HG03103 (cell line): Measurements from ENCODE around the gene SPON1.
"Not testable (repeated sequence)": the region's sequence is repeated elsewhere in the genome, so short reads cannot be mapped to it uniquely, and the experiment has no call there.

Experiments used
- ATAC-seq: cut with Tn5 transposase; IDR thresholded peaks from one replicate; pipeline ENCODE4 v1.9.1; 2021; ENCODE audit warnings: low read depth; ENCODE audit not compliant: unreplicated experiment

SPON1 gene

GRCh38 chr11:14075118-14076078, 112.9 kb downstream of the SPON1 start:
- no peak for ATAC-seq

DNA sequence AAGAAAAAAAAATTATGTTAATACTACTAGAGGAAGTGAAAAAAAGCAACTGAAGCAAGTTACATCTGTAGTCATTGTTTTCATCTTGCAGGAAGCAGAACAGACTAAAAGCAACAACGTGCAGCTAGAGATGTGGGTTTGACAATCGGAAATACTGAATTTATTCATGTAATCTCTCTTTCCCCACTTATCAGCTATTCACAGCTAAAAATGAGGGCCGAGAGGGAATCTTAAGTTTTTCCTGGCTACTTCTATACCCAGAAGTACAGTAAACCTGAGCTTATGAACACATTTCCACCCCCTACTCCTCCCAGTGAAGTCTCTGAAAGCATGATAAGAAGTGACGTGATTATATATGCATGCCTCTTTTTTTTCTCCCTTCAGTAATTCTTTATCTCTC, 116.5 kb downstream of the SPON1 start:
- no peak for ATAC-seq

GRCh38 chr11:14079797-14080196, 117.3 kb downstream of the SPON1 start:
- no peak for ATAC-seq

DNA sequence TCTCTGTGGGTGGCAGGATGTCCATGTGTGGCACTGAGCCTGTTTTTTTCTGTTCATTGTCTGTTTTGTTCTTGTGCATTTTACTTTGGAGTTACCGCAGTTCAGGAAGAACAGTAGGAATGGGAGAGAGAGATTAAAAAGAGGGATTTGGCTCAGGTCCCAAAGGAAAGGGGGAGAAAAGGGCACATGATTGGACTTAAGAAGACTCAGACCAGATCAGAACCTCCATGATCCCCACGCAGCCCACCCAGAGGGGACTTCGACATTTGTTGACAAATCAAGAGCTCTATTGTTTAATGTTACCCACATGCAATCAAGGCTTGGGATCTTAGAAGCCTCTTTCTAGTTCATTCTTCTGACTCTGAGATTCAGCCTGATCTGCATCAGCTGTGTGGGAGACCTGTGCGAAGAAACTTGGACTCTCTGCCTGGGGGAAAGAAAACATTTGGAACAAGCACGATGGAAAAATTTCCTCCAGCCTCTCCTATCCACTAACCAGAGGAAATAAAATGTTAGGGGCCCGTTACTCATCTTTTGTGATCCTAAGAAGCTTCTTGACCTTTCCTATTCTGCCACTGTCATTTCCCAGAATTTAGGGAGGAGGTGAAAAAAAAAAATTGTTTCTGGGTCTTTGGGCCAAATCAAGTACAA, 119.2 kb downstream of the SPON1 start:
- ATAC-seq, result no peak

GRCh38 chr11:14082338-14082737, 119.8 kb downstream of the SPON1 start:
- ATAC-seq, result no peak

DNA sequence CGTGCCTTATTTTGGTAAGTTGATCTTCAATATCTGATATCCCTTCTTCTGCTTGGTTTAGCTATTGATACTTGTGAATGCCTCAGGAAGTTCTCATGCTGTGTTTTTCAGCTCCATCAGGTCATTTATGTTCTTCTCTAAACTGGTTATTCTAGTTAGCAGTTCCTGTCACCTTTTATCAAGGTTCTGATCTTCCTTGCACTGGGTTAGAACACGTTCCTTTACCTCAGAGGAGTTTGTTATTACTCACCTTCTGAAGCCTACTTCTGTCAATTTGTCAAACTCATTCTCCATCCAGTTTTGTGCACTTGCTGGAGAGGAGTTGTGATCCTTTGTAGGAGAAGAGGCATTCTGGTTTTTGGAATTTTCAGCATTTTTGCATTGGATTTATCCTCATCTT, 126.3 kb downstream of the SPON1 start:
- ATAC-seq, result not testable (repeated sequence)

DNA sequence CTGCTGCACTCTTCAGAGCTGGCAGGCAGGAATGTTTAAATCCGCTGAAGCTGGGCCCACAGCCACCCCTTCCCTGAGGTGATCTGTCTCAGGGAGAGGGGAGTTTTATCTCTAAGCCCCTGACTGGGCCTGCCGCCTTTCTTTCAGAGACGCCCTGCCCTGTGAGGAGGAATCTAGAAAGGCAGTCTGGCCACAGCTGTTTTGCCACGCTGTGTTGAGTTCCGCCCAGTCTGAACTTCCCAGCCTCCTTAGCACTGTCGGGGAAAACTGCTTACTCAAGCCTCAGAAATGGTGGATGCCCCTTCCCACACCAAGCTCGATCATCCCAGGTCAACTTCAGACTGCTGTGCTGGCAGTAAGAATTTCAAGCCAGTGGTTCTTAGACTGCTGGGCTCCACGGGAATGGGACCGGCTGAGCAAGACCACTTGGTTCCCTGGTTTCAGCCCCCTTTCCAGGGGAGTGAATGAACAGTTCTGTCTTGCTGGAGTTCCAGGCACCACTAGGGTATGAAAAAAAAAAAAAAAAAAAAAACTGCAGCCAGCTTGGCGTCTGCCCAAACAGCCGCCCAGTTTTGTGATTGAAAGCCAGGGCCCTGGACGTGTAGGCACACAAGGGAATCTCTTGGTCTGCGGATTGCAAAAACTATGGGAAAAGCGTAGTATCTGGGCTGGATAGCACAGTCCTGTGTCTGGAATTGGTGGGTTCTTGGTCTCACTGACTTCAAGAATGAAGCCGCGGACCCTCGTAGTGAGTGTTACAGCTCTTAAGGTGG, 127.4 kb downstream of the SPON1 start:
- no peak for ATAC-seq

GRCh38 chr11:14090631-14091030, 128.1 kb downstream of the SPON1 start:
- ATAC-seq, result not testable (repeated sequence)

GRCh38 chr11:14093065-14093464, 130.5 kb downstream of the SPON1 start:
- no peak for ATAC-seq

GRCh38 chr11:14094481-14095037, 132.0 kb downstream of the SPON1 start:
- ATAC-seq, result no peak

DNA sequence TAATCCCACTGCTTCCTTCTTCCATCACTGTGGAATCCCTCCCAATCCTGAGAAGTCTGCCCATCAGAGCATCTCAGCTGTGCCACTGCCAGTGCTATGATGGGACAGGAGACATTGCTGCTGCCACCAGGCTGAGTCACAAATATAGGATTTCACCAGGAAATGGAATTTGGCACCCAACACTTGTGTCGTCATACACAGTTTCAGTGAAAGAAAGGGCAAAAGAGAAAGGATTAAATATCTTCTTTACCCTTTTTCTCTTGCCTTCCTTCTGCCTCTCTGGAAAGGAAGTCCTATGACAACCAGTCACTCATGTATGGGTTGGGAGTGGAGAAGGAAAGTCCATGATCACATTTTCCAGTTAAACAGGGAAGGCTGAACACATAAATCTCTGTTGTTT, 133.4 kb downstream of the SPON1 start:
- ATAC-seq, result no peak

- no peak for ATAC-seq
Observed at GRCh38 chr11:14096606-14097005, 134.1 kb downstream of the SPON1 start.

DNA sequence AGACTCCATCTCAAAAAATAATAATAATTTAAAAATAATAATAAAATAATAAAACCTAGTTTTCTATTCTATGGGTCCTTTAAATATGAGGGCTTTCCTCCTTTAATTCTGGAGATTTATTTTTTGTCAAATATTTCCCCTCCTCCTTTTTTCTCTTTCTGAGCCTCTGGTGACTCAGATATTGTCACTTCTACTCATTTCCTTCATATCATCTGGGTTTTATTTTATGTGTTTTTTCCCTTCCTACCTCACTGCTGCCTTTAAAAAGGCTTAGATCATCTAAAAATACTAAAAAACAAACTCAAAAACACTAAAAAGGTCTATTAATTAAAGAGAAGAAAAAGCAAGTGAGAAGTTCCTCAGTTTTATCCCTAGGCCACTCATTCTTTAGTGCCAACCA, 138.9 kb downstream of the SPON1 start:
- no peak for ATAC-seq

GRCh38 chr11:14102766-14103165, 140.2 kb downstream of the SPON1 start:
- ATAC-seq, result no peak

GRCh38 chr11:14105446-14105845, 142.9 kb downstream of the SPON1 start:
- ATAC-seq, result no peak

GRCh38 chr11:14106303-14107049, 144.0 kb downstream of the SPON1 start:
- no peak for ATAC-seq

GRCh38 chr11:14107050-14107430, 144.5 kb downstream of the SPON1 start:
- no peak for ATAC-seq

DNA sequence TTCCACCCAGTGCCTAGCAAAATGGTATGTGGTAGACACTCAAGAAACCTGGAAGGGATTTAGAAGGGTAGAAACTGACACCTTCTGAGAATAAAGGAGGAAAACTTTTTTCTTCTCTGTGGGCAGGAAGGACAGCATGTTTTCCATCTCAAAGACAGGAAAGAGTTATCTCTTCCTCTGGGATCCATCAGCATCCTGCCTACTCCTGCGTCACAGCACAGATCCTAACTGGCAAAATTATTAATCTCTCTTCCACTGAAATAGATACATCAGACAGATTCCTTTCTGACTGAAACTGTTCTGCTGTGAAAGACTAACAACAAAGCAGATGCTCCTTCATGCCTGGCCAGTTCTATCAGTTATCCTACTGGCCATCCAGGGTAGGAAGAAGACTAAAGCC, 147.2 kb downstream of the SPON1 start:
- ATAC-seq, result no peak

DNA sequence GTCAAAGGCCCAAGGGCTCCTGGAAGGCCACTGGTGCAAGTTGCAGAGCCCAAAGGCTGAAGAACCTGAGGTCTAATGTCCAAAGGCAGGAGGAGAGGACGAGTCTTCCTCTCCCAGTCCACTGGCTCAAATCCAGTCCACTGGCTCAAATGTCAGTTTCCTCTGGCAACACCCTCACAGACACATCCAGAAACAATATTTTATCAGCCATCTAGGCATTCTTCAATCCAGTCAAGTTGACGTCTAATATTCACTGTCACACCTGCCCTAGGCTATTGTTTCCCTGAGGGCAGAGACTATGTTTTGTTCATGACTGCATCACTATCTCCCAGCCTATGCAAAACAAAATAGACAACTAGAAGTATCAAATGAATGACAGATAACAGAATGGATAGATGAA, 148.1 kb downstream of the SPON1 start:
- ATAC-seq, result no peak

GRCh38 chr11:14111496-14111895, 149.0 kb downstream of the SPON1 start:
- no peak for ATAC-seq
